Astrocyte (in vitro differentiated cells and primary cell): ENCODE data around the gene APBB2. TPM values are rescaled to one million over a fixed set of nuclear protein-coding genes. Genes with fewer than 3 reads are reported as not detected.
A peak's percentile ranks its signal among the peaks of the same experiment; 100 is the strongest.

Source experiments
- DNase-seq: peaks from one replicate; pipeline ENCODE4 v3.0.0-alpha.2; 2010; ENCODE audit warnings: low read depth
- FAIRE-seq: peaks from 2 replicates; lab custom pipeline; 2011; peaks lifted over from hg19 to GRCh38; lab: Jason Lieb, UNC
- H2AFZ ChIP-seq: 2 replicates; pipeline ENCODE4 v1.6.0; 2012; ENCODE audit warnings: low read depth, low read length, inconsistent platforms
- H3K27ac ChIP-seq: 2 replicates; pipeline ENCODE4 v1.5.1; 2011; ENCODE audit warnings: low read depth, low read length, inconsistent platforms
- H3K27me3 ChIP-seq: 2 replicates; pipeline ENCODE4 v1.6.0; 2011; ENCODE audit warnings: low read length, inconsistent platforms; ENCODE audit not compliant: insufficient read depth
- H3K36me3 ChIP-seq: 2 replicates; pipeline ENCODE4 v1.5.1; 2011; ENCODE audit warnings: low read length, inconsistent platforms; ENCODE audit not compliant: insufficient read depth
- H3K4me1 ChIP-seq: 2 replicates; pipeline ENCODE4 v1.5.1; 2011; ENCODE audit warnings: low read length, inconsistent platforms; ENCODE audit not compliant: insufficient read depth
- H3K4me2 ChIP-seq: 2 replicates; pipeline ENCODE4 v1.6.0; 2012; ENCODE audit warnings: low read length, inconsistent platforms
- H3K4me3 ChIP-seq: 2 replicates; pipeline ENCODE4 v1.5.1; 2011; ENCODE audit warnings: low read depth, mild to moderate bottlenecking, low read length, inconsistent platforms; ENCODE audit not compliant: insufficient read depth
- H3K79me2 ChIP-seq: 2 replicates; pipeline ENCODE4 v1.6.0; 2012; ENCODE audit warnings: mild to moderate bottlenecking, low read length, inconsistent platforms; ENCODE audit not compliant: insufficient read depth
- H3K9ac ChIP-seq: 2 replicates; pipeline ENCODE4 v1.6.0; 2012; ENCODE audit warnings: mild to moderate bottlenecking, low read length, inconsistent platforms
- H3K9me3 ChIP-seq: 2 replicates; pipeline ENCODE4 v1.5.1; 2012; ENCODE audit warnings: low read depth, mild to moderate bottlenecking, low read length, inconsistent platforms; ENCODE audit not compliant: insufficient read depth
- H4K20me1 ChIP-seq: 2 replicates; pipeline ENCODE4 v1.6.0; 2012; ENCODE audit warnings: low read length, inconsistent platforms; ENCODE audit not compliant: insufficient read depth
- H3K27ac Mint-ChIP-seq: one replicate; pipeline ENCODE4 v1.8.0; 2021; ENCODE audit warnings: mild to moderate bottlenecking, mixed read lengths; ENCODE audit not compliant: unreplicated experiment
- H3K27me3 Mint-ChIP-seq: one replicate; pipeline ENCODE4 v1.8.0; 2021; ENCODE audit warnings: low read depth, mixed read lengths; ENCODE audit not compliant: unreplicated experiment
- H3K36me3 Mint-ChIP-seq: one replicate; pipeline ENCODE4 v1.8.0; 2021; ENCODE audit warnings: low read depth, mixed read lengths; ENCODE audit not compliant: unreplicated experiment
- H3K4me1 Mint-ChIP-seq: one replicate; pipeline ENCODE4 v1.8.0; 2021; ENCODE audit warnings: low read depth, mixed read lengths; ENCODE audit not compliant: unreplicated experiment
- H3K4me3 Mint-ChIP-seq: one replicate; pipeline ENCODE4 v1.8.0; 2021; ENCODE audit warnings: mild to moderate bottlenecking, moderate library complexity, mixed read lengths; ENCODE audit not compliant: unreplicated experiment
- H3K9me3 Mint-ChIP-seq: one replicate; pipeline ENCODE4 v1.8.0; 2021; ENCODE audit warnings: mild to moderate bottlenecking, mixed read lengths; ENCODE audit not compliant: unreplicated experiment
- CTCF ChIP-seq: IDR thresholded peaks from 2 replicates; pipeline ENCODE4 v1.5.1; 2011; ENCODE audit warnings: low read depth, mild to moderate bottlenecking, inconsistent platforms, low read length, moderate library complexity; ENCODE audit not compliant: insufficient read depth
- EZH2 ChIP-seq: IDR thresholded peaks from 2 replicates; pipeline ENCODE4 v1.6.1; 2012; ENCODE audit warnings: mild to moderate bottlenecking, low read length, inconsistent platforms; ENCODE audit not compliant: insufficient read depth
- total RNA-seq: library from RNA; stranded (reverse); gene quantifications from 2 replicates; pipeline ENCODE4 v1.2.1, GENCODE V29; 2021

The APBB2 gene
- total RNA-seq, 1 donor from 2014 or later, result 173 TPM

DNA sequence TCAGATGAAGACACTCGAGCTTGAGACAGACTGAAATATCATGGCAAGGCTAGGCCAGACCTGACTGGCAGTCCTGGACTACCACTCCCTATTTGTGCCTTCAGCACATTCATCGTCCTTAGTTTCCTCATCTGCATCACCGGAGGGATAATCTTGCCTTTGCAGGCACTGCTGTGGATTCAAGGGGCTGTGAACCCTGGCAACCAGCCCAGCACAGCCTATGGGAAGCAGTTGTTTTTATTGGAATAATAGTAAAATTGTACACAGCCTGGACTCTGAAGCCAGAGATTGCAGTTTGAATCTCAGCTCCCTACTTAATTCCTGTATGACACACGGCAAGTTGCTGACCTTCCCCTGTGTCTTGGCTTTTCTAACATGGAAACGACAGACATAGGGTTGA, 303.6 kb downstream of the APBB2 start:
- no peak overlapping the region for H3K9ac ChIP-seq
- FAIRE-seq, result no peak
- no peak overlapping the region for H3K4me3 Mint-ChIP-seq

DNA sequence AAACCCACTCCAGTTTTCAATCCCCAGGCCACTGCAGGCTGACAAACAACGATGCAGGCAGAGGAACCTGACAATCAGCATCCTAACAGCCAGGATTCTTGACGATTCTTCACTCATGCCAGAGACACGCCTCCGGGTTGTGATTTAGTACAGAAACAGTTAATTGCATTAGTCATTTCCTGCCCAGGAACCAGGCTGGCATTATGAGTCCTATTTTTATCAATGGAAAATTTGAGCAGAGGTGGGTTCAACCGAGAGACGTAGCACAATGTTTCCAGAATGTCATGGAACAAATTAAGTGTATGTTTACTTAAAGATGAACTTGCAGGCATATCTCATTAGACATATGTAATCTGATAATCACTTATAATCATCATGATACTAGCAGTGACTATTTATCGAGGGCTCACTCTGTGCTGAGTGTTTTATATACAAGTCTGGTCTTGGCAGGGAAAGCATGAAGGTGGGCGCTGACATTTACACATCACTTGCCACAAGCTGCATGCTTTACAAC, 304.9 kb downstream of the APBB2 start:
- Mint-ChIP-seq H3K27ac (peak overlapping the region; percentile 66), H3K4me1 (peaks cover 22% of the 10 kb centered on the region), H3K36me3 (peaks cover 15% of the 10 kb centered on the region), H3K27me3 (no peaks in the 10 kb centered on the region), H3K9me3 (no peaks in the 10 kb centered on the region), H3K4me3 (peak overlapping the region; percentile 22)
- peak overlapping the region; percentile 27 for H3K9ac ChIP-seq
- H3K27ac ChIP-seq, result peak overlapping the region; percentile 66
- peak overlapping the region; percentile 71 for H3K4me2 ChIP-seq
- H2AFZ ChIP-seq, result no peak overlapping the region
- FAIRE-seq (peak; percentile 56), DNase-seq (peak; percentile 87)
- H4K20me1 ChIP-seq, result peaks cover 9% of the 10 kb centered on the region
- no peaks in the 10 kb centered on the region for H3K79me2 ChIP-seq
- no peaks in the 10 kb centered on the region for H3K27me3 ChIP-seq
- peaks cover 13% of the 10 kb centered on the region for H3K4me1 ChIP-seq
- H3K9me3 ChIP-seq, result no peaks in the 10 kb centered on the region
- no peak for TF ChIP-seq CTCF
- TF ChIP-seq EZH2, result no peak
- no peak overlapping the region for H3K4me3 ChIP-seq
- H3K36me3 ChIP-seq, result no peaks in the 10 kb centered on the region

More for the DNA sequence above, 303.6 kb downstream of the APBB2 start:
- Histone ChIP-seq H3K79me2 (no peaks in the 10 kb centered on the region), H4K20me1 (peaks cover 9% of the 10 kb centered on the region), H3K4me1 (peaks cover 21% of the 10 kb centered on the region), H3K27ac (no peak overlapping the region), H2AFZ (no peak overlapping the region), H3K36me3 (no peaks in the 10 kb centered on the region), H3K27me3 (no peaks in the 10 kb centered on the region), H3K4me2 (no peak overlapping the region), H3K4me3 (no peak overlapping the region), H3K9me3 (no peaks in the 10 kb centered on the region)
- H3K27me3 Mint-ChIP-seq, result no peaks in the 10 kb centered on the region
- no peaks in the 10 kb centered on the region for H3K9me3 Mint-ChIP-seq
- H3K27ac Mint-ChIP-seq, result peak overlapping the region; percentile 47
- H3K36me3 Mint-ChIP-seq, result peaks cover 9% of the 10 kb centered on the region
- TF ChIP-seq CTCF (no peak), EZH2 (no peak)
- peaks cover 33% of the 10 kb centered on the region for H3K4me1 Mint-ChIP-seq
- DNase-seq, result no peak

- Histone ChIP-seq H3K4me1 (peaks cover 13% of the 10 kb centered on the region), H3K9ac (peak overlapping the region; percentile 6), H3K9me3 (no peaks in the 10 kb centered on the region), H4K20me1 (peaks cover 9% of the 10 kb centered on the region), H3K79me2 (no peaks in the 10 kb centered on the region), H3K27me3 (no peaks in the 10 kb centered on the region), H3K36me3 (no peaks in the 10 kb centered on the region), H3K4me2 (peak overlapping the region; percentile 71), H2AFZ (no peak overlapping the region), H3K4me3 (no peak overlapping the region), H3K27ac (peak overlapping the region; percentile 51)
- peaks cover 14% of the 10 kb centered on the region for H3K36me3 Mint-ChIP-seq
- TF ChIP-seq EZH2, result no peak
- peak; percentile 90 for TF ChIP-seq CTCF
- peaks cover 20% of the 10 kb centered on the region for H3K4me1 Mint-ChIP-seq
- H3K4me3 Mint-ChIP-seq, result peak overlapping the region; percentile 22
- H3K9me3 Mint-ChIP-seq, result no peaks in the 10 kb centered on the region
- peak overlapping the region; percentile 66 for H3K27ac Mint-ChIP-seq
- FAIRE-seq, result no peak
- H3K27me3 Mint-ChIP-seq, result no peaks in the 10 kb centered on the region
- DNase-seq, result peak; percentile 46
Measured at GRCh38 chr4:40908702-40909362, 305.5 kb downstream of the APBB2 start.
